ENCODE measurements around the gene BBOX1. TPM values are rescaled to one million over a fixed set of nuclear protein-coding genes. Genes with fewer than 3 reads are reported as not detected.
"Not testable (repeated sequence)": the region's sequence is repeated elsewhere in the genome, so short reads cannot be mapped to it uniquely, and the experiment has no call there.

The BBOX1 gene
- total and polyA plus RNA-seq, 2 donors (not counting 3 experiments of a cell fraction or from before 2014, with no cell fraction given): not detected

GRCh38 chr11:27089746-27090145 lies 49.1 kb downstream of the BBOX1 start:
- Histone ChIP-seq H3K4me1 (ENCODE audit: control insufficient read depth, extremely low read depth, insufficient read depth, low read length) (no peaks in the 10 kb centered on the region), H4K20me1 (replicated peaks; ENCODE audit: control insufficient read depth, extremely low read depth, insufficient read depth, low read length) (no peaks in the 10 kb centered on the region), H3K27ac (ENCODE audit: insufficient read depth, low read depth, low read length) (no peak overlapping the region), H3K9ac (replicated peaks; ENCODE audit: extremely low read depth, insufficient read depth, low read length) (no peak overlapping the region), H3K9me1 (replicated peaks; ENCODE audit: control insufficient read depth, extremely low read depth, insufficient read depth, low read length) (no peaks in the 10 kb centered on the region), H3K4me3 (replicated peaks in 1 of 3; ENCODE audit: insufficient read depth in 1 of 3, low read depth in 1 of 3, low read length in 3 of 3) (no peak overlapping the region), H3K9me3 (replicated peaks; ENCODE audit: control insufficient read depth, insufficient read depth, low read length) (no peaks in the 10 kb centered on the region), H3K36me3 (ENCODE audit: control insufficient read depth in 2 of 2, extremely low read depth in 1 of 2, insufficient read depth in 2 of 2, low read length in 2 of 2) (no peaks in the 10 kb centered on the region), H3K79me2 (ENCODE audit: control insufficient read depth, insufficient read depth, low read length) (no peaks in the 10 kb centered on the region), H3K4me2 (ENCODE audit: insufficient read depth, low read length) (no peak overlapping the region), H2AFZ (ENCODE audit: low read depth, low read length) (no peak overlapping the region), H3K27me3 (ENCODE audit: control insufficient read depth in 2 of 2, insufficient read depth in 2 of 2, low read length in 2 of 2) (no peaks in the 10 kb centered on the region)
- ChIA-PET CTCF (no interaction called here), POLR2A (no interaction called here)
- FAIRE-seq (no peak), DNase-seq (ENCODE audit: low read depth, low spot score) (no peak)
- TF ChIP-seq MAX (IDR thresholded peaks at IDR 0.05; ENCODE audit: insufficient read depth, insufficient read length) (no peak), POLR2A (IDR thresholded peaks at IDR 0.05; ENCODE audit: low read depth, low read length) (no peak)
- BruUV-seq (replicated peaks): no TSS peak
- dilution Hi-C loops (cut with MboI; ENCODE audit: extremely low pct_ligation_motif_present, low sequenced_read_pairs): no loop called here
- intact Hi-C loops (cut with micrococcal nuclease): no loop called here

GRCh38 chr11:27090357-27090948 lies 49.8 kb downstream of the BBOX1 start:
- CTCF ChIA-PET; POLR2A ChIA-PET; H3K36me3 ChIP-seq (ENCODE audit: control insufficient read depth in 2 of 2, extremely low read depth in 1 of 2, insufficient read depth in 2 of 2, low read length in 2 of 2); H3K27ac ChIP-seq (ENCODE audit: insufficient read depth, low read depth, low read length); H3K4me3 ChIP-seq (replicated peaks in 1 of 3; ENCODE audit: insufficient read depth in 1 of 3, low read depth in 1 of 3, low read length in 3 of 3); H3K4me1 ChIP-seq (ENCODE audit: control insufficient read depth, extremely low read depth, insufficient read depth, low read length); H4K20me1 ChIP-seq (replicated peaks; ENCODE audit: control insufficient read depth, extremely low read depth, insufficient read depth, low read length); intact Hi-C loops (cut with micrococcal nuclease); H3K9ac ChIP-seq (replicated peaks; ENCODE audit: extremely low read depth, insufficient read depth, low read length); H2AFZ ChIP-seq (ENCODE audit: low read depth, low read length); H3K9me3 ChIP-seq (replicated peaks; ENCODE audit: control insufficient read depth, insufficient read depth, low read length); H3K79me2 ChIP-seq (ENCODE audit: control insufficient read depth, insufficient read depth, low read length); H3K27me3 ChIP-seq (ENCODE audit: control insufficient read depth in 2 of 2, insufficient read depth in 2 of 2, low read length in 2 of 2); FAIRE-seq; H3K4me2 ChIP-seq (ENCODE audit: insufficient read depth, low read length); dilution Hi-C loops (cut with MboI; ENCODE audit: extremely low pct_ligation_motif_present, low sequenced_read_pairs); H3K9me1 ChIP-seq (replicated peaks; ENCODE audit: control insufficient read depth, extremely low read depth, insufficient read depth, low read length); BruUV-seq (replicated peaks); DNase-seq (ENCODE audit: low read depth, low spot score): not testable (repeated sequence)
